Suppressor macrophage treated with lipopolysaccharide for 4 hours (primary cell): ENCODE data around the gene RAB11FIP4.
"Not testable (repeated sequence)": the region's sequence is repeated elsewhere in the genome, so short reads cannot be mapped to it uniquely, and the experiment has no call there.

Source experiments
- DNase-seq: peaks from one replicate; pipeline ENCODE4 v3.0.0-alpha.2; 2020

The RAB11FIP4 gene

DNA sequence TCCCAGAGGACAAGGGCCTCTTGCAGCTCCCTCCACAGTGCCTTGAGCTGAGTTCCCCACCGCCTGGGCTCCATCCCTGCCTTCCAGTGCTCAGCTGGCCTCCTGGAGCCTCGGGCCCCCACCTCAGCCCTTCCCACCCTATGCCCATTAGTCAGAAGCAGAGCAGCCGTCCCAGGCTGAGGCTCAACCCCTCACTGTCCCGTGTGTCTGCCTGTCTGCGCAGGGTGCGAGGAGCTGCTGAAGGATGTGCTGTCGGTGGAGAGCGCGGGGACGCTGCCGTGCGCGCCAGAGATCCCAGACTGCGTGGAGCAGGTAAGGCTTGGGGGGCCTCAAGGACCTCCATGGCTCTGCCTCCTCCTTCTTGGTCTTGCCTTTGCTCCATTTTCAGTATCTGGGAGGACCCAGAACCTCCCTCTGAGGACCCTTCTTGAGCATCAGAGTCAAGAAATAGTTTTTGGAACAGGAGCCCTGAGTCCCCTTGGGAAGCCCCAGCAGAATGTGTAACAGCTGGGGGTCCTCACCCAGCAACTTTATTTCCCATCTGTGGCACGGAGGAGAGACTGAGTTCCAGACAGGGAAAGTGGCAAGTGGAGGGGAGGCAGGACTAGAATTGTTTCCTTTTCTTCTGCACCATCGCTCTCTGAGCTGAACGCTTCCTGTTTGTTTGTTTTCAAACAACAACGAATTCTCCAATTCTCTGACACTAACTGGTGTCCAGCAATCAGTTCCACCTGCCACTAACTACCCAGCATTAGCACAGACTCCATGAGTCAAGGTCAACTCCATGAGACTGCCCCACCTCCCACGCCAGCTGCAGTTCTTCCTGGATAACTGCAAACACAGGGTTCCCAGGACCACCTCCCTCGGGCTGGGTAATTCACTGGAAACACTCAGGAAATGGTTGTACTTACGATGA lies 42.6 kb downstream of the RAB11FIP4 start:
- no peak for DNase-seq

DNA sequence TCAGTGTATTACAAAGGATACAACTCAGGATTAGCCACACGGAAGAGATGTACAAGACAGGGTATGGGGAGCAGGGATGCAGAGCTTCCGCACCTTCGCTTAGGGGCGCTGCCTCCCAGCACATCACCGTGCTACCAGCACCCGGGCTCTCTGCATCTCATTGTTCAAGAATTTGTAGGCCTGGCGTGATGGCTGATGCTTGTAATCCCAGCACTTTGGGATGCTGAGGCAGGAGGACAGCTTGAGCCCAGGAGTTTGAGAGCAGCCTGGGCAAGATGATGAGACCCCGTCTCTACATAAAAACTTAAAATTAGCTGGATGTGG lies 43.2 kb downstream of the RAB11FIP4 start:
- no peak for DNase-seq

DNA sequence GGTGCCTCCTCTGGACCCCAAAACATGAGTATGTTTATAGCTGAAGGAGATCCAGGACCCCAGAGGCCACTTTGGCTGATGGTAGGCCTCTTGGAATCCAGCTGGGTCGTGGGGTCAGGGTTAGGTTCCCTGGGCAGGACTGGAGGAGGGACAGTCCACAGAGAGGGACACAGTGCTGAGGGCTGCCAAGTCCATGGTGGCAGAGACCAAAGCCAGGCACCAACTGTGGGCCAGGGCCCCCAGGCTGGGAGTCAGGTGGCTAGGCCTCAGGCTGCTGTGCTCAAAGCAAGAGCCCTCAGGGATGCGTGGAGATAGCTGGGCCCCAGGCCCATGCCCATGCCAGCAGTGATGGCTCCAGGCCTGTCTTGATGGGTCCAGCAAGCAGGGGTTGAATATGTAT lies 44.1 kb downstream of the RAB11FIP4 start:
- no peak for DNase-seq

DNA sequence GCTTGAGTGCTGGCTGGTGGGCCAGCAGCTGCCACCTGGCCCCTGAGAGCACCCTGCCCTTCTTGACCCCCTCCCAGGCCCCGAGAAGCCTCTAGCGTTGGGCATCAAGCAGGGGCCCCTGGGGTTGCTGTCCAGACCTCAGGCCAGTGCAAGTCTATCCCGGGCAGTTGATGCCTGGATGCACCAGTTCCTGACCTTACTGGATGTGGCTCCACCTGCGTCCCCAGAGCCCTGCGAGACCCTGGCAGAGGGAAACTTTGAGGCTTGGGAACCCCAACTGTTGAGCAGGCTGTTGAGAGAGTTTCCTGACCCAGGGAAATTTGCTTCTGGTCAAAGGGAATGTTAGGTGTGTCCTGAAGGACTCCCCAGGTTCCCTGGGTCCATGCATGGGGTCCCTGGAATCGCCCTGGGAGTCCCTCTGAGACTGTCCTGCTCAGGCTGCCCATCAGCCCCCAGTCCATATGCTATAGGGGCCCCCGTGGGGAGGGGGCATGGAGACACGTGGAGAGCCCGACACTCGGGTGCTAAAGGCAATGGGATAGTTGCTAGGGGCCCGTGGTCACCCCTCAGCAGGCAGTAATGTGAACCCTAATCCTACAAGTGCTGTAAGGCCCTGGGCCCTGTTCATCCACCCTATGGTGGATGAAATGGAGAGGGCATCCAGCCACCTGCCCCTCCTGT lies 46.4 kb downstream of the RAB11FIP4 start:
- DNase-seq = no peak

DNA sequence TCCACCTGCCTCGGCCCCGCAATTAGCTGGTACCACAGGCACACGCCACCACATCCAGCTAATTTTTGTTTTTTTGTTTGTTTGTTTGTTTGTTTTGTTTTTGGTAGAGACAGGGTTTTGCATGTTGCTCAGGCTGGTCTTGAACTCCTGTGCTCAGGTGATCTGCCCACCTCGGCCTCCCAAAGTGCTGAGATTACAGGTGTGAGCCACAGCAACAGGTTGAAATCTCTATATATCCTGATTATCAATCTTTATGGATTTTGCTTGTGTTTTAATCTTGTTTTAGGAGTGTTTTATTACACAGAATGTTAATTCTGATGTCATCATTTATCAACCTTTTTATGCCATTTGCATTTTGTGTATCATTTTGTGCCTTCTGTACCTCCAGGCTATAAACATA lies 48.2 kb downstream of the RAB11FIP4 start:
- DNase-seq = no peak

DNA sequence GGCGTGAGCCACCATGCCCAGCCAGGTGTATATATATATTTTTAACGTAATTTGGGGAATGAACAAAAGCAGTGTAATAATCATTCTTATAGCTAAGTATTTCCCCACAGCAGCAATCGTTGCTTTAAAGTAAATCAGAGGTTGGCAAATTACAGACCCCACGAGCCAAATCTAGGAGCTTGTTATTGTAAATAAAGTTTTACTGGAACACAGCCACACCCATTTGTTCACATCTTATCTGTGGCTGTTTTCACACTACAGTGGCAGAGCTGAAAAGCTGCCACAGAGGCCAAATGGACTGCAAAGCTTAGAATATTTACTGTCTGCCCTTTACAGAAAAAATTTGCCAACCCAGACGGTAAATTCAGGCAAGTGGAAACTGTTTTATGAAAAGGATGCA lies 50.8 kb downstream of the RAB11FIP4 start:
- DNase-seq = no peak

DNA sequence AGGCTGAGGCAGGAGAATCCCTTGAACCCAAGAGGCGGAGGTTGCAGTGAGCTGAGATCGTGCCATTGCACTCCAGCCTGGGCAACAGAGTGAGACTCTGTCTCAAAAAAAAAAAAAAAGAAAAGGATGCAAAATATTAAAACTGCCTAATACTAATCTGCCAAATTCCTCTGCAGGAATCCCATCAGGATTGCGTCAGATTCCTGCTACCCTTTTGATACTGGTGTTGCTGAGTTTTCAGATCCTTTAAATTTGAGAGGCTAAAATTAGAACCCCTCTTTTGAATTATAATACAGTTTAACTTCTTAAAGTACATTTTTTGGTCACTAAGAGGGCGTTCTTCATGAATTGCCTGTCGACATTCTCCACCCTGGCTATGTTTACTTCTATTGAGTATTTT lies 51.4 kb downstream of the RAB11FIP4 start:
- DNase-seq = not testable (repeated sequence)

DNA sequence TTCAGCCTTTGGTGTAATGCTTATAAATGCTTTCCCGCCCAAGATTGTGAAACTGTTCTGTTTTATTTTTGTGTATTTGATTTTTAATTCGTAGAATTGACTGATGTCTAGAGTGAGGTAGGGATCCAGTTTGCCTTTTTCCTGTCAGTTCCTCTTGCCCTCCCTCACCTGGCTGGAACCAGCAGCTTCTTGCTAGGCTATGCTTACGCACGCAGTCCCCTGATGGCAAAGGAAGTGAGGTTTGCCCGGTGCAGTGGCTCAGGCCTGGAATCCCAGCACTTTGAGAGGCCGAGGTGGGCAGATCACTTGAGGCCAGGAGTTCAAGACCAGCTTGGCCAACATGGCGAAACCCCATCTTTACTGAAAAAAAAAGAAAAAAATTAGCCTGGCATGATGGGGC lies 51.9 kb downstream of the RAB11FIP4 start:
- DNase-seq = no peak

DNA sequence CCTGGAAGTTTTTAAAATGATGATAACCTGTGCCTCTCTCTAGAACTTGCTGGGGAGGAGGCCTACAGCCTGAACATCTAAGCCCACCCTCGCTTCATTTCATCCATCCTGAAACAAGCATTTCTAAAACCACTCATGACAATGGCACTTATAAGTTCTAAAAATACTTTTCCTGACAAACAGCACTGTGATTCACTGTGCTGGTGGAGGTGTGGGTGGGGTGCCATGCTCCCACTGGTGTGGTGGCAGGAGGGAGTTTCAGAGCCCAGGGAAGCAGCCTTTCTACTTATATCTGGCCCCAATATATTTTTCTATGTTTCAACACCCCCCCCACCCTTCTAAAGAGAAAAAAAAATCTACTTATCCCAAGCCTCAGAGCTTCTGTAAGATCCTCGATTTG lies 52.6 kb downstream of the RAB11FIP4 start:
- no peak for DNase-seq

DNA sequence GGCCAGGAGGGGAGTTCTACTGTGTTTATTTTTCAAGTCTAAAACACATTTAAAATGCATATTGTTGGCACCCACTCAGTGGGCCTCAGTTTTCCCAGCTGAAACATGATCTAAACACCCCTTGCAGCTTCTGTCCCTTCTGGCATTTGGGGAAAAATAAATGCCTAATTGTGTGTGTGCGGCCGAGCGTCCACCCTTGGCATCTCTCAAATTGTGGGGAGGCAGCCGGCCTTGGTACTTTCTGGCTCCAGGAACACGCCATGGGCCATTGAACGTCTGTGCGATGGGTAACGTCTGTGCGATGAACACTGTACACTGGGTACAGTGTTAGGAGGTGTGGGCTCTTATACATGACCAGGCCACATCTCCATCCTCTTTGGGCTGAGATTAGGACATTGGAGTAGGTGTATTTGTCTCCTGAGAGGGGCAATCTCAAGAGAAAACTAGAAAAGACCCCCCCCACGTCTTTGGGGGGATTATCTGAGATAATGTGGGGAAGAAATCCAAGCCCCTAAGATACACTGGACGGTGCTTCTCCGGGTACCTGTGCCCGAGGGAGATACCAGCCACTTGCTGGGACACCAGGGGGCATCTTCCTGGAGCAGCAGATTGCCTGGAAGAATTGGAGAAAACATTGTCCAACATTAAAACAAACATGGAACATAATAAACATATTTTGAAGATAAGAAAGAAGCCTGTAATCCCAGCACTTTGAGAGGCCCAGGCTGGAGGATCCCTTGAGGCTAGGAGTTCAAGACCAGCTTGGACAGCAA lies 54.9 kb downstream of the RAB11FIP4 start:
- DNase-seq = no peak

DNA sequence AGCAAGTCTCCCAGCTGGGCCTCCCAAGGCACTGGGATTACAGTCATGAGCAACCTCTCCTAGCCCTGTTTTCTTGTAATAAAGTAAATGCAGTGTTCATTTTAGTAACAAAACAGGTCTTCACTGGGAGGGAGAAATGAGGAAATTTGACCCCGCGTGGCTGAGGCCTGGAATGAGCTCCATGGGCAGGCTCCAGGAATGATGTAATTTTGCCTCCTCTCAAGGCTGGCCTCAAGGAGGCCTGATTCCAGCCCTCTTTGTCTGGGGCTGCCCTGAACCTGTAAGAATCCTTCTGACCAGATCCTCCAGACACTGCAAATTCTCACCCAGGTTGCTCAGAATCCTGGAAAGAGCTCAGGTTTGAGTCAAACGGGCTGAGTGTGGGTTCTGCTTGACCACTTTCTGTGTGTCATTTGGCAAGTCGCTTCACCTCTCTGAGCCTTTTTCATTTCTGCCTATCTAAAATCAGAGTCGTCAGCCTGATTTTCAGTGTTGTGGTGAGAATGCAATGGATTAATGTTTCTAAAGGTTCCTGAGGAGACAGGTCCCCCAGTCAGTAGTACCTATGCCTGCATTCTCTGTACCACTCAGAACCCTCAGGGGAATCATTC lies 57.1 kb downstream of the RAB11FIP4 start:
- DNase-seq = no peak

DNA sequence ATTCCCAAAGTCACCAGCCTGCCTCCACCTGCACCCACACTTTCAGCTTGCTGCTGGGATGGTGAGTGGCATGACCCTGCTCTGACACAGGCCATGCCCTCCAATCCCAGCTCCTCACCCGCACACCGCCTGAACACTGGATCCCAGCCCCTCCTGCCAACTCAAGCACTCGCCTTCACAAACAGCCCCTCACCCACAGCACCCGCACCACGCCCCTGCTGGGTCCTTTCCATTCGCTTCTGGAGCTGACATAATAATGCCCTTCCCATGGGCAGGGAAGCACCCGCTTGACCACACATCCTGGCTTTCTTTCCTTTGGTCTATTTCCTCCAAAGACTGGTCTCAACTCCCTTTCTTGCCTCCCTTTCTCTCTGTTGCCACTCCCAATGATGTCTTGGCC lies 57.6 kb downstream of the RAB11FIP4 start:
- DNase-seq = no peak

DNA sequence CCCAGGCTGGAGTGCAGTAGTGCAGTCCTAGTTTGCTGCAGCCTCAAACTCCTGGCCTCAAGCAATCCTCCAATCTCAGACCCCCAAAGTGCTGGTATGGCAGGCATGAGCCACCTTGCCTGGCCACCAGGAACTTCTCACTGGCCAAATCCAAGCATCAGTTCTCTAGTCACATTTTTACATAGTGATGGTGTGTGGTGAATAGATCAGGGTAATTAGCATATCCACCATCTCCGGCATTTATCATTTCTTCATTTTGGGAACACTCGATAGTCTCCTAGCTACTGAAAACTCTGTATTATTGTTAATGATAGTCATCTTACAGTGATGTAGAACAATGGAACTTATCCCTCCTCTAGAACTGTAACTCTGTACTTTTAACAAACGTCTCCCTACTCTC lies 58.3 kb downstream of the RAB11FIP4 start:
- no peak for DNase-seq

DNA sequence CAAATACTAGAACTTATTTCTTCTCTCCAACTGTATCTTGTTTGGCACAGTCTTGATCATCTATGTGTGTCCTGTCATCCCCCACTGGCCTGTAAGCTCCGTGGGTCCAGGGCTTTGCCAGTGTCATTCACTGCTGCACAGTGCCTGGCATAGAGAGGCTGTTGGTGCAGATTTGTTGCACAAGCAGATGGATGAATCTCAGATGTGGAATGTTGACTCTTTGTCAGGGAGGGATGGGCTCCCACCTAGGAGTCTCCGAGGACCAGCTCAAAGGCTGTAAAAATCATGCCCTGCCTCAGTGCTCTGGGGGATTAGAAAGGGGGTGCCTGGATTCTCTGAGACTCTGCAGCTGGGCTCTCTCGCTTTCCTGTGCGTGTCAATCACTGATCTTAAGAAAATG lies 60.6 kb downstream of the RAB11FIP4 start:
- DNase-seq = no peak

DNA sequence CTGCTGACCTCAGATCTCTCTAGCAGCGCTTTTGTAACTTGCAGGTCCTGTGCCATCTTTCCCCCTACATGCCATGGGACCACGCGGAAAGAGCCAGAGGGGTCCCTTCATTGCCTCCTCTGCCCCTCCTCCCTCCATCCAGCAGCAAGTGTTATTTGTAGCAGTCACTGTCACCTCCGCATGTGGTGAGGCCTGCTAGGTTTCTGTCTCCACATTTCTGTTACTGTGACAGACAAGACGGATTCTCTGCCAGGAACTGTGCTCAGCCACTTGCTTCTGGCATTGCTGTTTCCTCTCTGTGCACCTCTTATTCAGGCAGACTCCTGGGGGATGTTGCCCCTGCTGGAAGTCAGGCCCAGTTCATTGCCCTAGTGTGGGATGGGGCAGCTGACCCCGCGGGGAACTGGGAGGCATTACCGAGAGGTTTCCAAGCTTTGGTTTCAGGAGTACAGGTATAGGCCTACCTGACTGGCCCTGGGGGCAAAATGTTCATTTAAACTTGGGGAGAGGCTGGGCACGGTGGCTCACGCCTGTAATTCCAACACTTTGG lies 61.2 kb downstream of the RAB11FIP4 start:
- DNase-seq = no peak

DNA sequence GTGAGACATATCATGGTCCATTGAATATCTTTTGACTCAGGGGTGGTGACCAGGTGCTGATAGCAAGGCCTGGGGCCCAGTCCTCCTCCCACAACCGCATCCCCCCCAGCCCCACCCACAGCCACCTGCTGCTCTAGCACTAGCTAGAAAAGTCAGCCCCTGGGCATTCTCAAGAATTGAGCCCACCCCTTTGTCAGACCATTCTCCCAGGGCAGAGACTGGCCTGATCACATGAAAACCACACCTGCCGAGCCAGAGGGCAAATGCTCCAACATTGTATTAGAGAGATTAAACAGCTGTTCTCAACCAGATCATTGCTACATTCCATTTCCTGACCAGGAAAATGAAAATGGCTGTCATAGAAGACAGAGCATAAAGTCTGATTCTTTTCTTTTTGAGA lies 62.4 kb downstream of the RAB11FIP4 start:
- no peak for DNase-seq

DNA sequence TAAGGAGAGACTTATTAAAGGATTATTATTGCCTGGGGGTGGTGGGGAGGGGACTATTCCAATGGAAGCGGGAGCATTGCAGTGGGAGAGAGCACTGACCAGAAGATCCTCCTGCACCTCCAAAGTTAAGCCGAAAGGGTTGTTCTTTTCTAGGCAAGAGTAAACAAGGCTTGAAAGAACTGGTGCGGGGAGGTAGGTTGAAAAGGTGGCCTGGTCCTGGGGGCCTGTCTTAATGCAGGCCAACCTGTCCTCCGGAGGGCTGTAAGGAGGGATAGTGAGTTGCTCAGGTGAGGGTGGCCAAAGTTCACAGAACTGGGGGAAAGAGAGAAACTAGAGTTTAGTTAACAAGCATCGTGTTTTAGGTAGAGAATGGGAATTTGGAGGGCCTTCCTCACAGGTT lies 65.3 kb downstream of the RAB11FIP4 start:
- DNase-seq = no peak

DNA sequence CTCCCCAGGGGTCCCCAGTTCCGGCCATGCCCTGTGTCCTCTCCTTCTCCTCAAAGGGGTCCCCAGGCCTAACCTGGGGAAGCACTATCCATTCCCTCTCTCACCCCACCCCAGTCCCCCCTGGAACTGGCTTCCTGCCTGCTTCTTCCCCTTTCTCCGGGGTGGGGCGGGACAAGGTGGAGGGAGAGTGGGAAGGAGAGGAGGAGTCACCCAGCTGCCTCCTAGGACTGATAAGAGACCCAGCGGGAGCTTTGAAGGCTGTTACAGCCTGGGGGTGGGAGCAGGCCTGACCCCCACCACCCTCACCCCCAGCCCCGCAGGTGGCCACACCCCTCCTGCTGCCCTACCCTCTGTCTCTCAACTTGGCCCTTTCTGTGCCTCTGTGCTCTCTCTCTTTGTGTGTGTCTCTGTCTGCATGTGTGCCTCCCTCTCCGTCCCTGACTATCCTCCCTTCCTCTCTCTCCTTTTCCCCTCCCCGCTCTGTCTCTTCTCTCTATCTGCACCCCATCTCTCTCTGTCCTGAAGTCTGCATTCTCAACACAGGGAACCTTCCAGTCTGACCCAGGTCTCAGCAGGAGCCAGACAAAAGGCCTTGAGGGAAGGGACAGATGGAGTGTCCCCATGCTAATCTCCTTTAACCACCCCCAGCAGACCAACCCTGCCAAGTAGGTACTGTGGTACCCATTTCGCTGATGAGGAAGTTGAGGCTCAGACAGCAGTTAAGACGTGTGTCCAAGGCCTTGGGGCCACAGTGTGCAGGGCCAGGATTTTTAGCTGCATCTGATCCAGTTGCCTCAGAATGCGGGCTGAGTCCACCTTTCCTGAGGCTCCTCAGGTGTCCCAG lies 66.1 kb downstream of the RAB11FIP4 start:
- no peak for DNase-seq

DNA sequence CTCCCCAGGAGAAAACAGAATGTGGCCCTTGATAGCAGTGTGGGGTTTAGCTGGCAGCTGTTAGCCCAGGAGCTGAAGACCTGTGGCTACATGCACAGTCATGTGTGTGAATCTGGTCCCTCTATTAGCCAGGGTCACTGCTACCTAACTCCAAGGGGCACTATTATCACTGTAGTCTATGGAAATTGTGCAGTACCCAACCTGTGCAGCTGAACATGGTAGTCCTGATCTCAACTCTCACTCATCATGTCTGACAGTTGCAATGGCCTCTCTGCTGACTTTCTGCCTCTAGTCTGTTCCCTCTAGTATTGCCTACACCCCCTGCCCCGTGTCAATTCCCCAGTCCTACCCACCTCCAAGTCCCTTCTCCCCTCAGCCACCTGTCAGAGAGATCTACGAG lies 67.4 kb downstream of the RAB11FIP4 start:
- DNase-seq = no peak

DNA sequence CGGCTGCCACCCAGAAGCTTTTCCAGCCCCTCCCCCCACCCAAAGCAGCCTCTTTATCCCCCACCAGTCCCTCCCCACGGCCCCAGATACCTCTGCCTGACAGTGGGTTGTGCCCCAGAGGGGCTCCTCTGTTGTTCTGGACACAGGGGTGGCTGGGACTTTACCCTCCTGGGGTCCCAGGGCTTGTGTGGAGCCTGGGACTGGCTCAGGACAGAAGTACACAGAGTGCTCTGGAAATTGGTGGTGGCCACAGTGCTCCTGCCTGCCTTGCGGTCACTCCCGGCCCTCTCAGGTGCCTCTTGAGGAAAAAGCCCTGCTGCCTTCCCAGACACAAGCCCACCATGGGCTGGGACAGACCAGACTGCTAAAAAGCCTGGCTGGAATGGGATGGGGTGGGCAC lies 68.2 kb downstream of the RAB11FIP4 start:
- no peak for DNase-seq

DNA sequence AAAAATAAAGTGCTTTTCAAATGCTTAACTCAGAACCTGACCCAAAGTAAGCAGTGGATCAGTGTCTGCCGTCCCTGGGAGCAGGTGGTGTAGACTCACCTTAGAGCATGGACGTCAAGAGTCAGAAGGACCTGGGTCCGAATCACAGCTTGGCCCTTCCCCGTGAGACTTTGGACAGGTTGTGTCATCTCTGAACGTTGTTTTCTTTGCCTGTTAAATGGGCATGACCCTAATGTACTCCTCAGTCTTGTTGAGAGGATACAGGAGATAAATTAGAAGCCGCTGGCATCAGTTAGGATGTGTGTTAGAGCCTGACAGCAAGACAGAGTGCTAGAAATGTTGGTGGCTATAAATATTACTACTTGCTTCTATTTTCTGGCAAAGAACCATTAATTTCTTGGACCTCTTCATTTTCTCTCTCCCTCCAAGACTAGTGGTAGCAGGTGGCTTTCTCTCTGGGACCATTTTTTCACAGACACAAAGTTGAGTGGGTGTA lies 68.8 kb downstream of the RAB11FIP4 start:
- DNase-seq = no peak

DNA sequence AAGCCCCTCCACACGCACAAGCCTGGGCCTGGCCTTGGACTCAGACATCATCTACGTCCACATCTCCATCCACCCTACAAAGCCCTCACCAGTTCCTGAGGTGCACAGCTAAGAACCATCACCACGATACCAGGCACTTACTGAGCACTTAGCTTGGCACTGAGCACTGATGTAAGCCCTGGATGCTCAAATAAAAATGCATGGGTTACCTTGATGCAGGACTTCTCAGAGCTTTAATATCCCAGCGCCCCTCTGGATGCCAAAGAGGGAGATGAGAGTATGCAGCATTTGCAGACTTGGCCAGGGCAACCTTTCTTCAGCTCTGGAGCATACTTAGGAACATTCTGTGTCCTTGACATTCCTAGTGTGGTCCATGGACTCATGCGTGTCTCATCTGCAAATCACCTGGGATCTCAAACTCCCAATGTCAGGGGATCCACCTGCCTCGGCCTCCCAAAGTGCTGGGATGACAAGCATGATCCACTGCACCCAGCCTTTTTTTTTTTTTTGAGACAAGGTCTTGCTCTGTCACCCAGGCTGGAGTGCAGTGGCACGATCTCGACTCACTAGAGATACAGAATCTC lies 69.8 kb downstream of the RAB11FIP4 start:
- no peak for DNase-seq
